GM06990 (cell line): ENCODE data around the gene PFN2.

Experiments used
- DNase-seq: peaks from one replicate; pipeline ENCODE4 v3.0.0-alpha.2; 2011; ENCODE audit not compliant: insufficient read length; ENCODE audit errors: extremely low read depth
- H3K27me3 ChIP-seq: replicated peaks from 2 replicates; pipeline ENCODE4 v1.6.0; 2011; ENCODE audit warnings: low read length; ENCODE audit not compliant: control insufficient read depth, insufficient read depth
- H3K36me3 ChIP-seq: 2 replicates; pipeline ENCODE4 v1.5.1; 2011; ENCODE audit warnings: low read length; ENCODE audit not compliant: control insufficient read depth, insufficient read depth
- H3K4me3 ChIP-seq: replicated peaks from 2 replicates; pipeline ENCODE4 v1.5.1; 2011; ENCODE audit warnings: low read depth, mild to moderate bottlenecking, control low read depth, low read length
- CTCF ChIP-seq: IDR thresholded peaks from 2 replicates; pipeline ENCODE4 v1.5.1; 2011; ENCODE audit warnings: low read length, control low read depth, mild to moderate bottlenecking, inconsistent platforms; ENCODE audit not compliant: insufficient read depth, poor library complexity, severe bottlenecking

Gene PFN2

GRCh38 chr3:149933858-149934257, 36.8 kb downstream of the PFN2 start:
- no peak overlapping the region for H3K4me3 ChIP-seq
- TF ChIP-seq CTCF = no peak
- DNase-seq = no peak
- no peaks in the 10 kb centered on the region for H3K36me3 ChIP-seq
- H3K27me3 ChIP-seq = no peaks in the 10 kb centered on the region

- Histone ChIP-seq H3K36me3 (no peaks in the 10 kb centered on the region), H3K27me3 (no peaks in the 10 kb centered on the region), H3K4me3 (no peak overlapping the region)
- DNase-seq = no peak
- TF ChIP-seq CTCF = no peak
Measured at GRCh38 chr3:149933008-149933407, 37.7 kb downstream of the PFN2 start.

GRCh38 chr3:149920119-149920518, 50.6 kb downstream of the PFN2 start:
- no peaks in the 10 kb centered on the region for H3K27me3 ChIP-seq
- DNase-seq = no peak
- H3K36me3 ChIP-seq = no peaks in the 10 kb centered on the region
- TF ChIP-seq CTCF = no peak
- H3K4me3 ChIP-seq = no peak overlapping the region

GRCh38 chr3:149919509-149919908, 51.2 kb downstream of the PFN2 start:
- Histone ChIP-seq H3K27me3 (no peaks in the 10 kb centered on the region), H3K36me3 (no peaks in the 10 kb centered on the region), H3K4me3 (no peak overlapping the region)
- no peak for TF ChIP-seq CTCF
- DNase-seq = no peak

- Histone ChIP-seq H3K36me3 (no peaks in the 10 kb centered on the region), H3K27me3 (no peaks in the 10 kb centered on the region), H3K4me3 (no peak overlapping the region)
- no peak for TF ChIP-seq CTCF
- no peak for DNase-seq
Measured at GRCh38 chr3:149917124-149917667, 53.5 kb downstream of the PFN2 start.
